ENCODE results near the gene TEK. TPM values are rescaled to one million over a fixed set of nuclear protein-coding genes. Genes with fewer than 3 reads are reported as not detected.

Gene TEK
- total and polyA plus RNA-seq, 4 experiments from 2014 or later = not detected

Other genes with a start within 250 kb of the TEK start
- 10 to 100 TPM; 20.0 to 21.5 TPM for gene CAAP1, start 216.4 kb upstream of the TEK start, total RNA-seq
- 10 to 100 TPM; 18.6 to 25.3 TPM for gene CAAP1, start 216.4 kb upstream of the TEK start, polyA plus RNA-seq
- 10 to 100 TPM; 24.0 to 28.3 TPM for gene PLAA, start 162.0 kb upstream of the TEK start, total RNA-seq
- gene PLAA, start 162.0 kb upstream of the TEK start, polyA plus RNA-seq = 10 to 100 TPM; 12.8 to 26.4 TPM
- gene IFT74, start 152.8 kb upstream of the TEK start, total RNA-seq = 1 to 10 TPM; 8.7 to 9.0 TPM
- gene IFT74, start 152.8 kb upstream of the TEK start, polyA plus RNA-seq = 10 to 100 TPM in 1 of 2 donors, 1 to 10 TPM in 1; 5.9 to 10.0 TPM
- gene LRRC19, start 103.6 kb upstream of the TEK start, total RNA-seq = not detected
- gene LRRC19, start 103.6 kb upstream of the TEK start, polyA plus RNA-seq = under 1 TPM in 1 of 2 donors, not detected in 1; 0.05 TPM
- not detected for gene EQTN, start 187.9 kb downstream of the TEK start, total RNA-seq
- gene EQTN, start 187.9 kb downstream of the TEK start, polyA plus RNA-seq = not detected